ENCODE measurements around the gene NT5C3B. TPM values are rescaled to one million over a fixed set of nuclear protein-coding genes. Genes with fewer than 3 reads are reported as not detected.

NT5C3B gene
- total and polyA plus RNA-seq, 4 donors: 15.3 to 32.0 (median 26.9) TPM

DNA sequence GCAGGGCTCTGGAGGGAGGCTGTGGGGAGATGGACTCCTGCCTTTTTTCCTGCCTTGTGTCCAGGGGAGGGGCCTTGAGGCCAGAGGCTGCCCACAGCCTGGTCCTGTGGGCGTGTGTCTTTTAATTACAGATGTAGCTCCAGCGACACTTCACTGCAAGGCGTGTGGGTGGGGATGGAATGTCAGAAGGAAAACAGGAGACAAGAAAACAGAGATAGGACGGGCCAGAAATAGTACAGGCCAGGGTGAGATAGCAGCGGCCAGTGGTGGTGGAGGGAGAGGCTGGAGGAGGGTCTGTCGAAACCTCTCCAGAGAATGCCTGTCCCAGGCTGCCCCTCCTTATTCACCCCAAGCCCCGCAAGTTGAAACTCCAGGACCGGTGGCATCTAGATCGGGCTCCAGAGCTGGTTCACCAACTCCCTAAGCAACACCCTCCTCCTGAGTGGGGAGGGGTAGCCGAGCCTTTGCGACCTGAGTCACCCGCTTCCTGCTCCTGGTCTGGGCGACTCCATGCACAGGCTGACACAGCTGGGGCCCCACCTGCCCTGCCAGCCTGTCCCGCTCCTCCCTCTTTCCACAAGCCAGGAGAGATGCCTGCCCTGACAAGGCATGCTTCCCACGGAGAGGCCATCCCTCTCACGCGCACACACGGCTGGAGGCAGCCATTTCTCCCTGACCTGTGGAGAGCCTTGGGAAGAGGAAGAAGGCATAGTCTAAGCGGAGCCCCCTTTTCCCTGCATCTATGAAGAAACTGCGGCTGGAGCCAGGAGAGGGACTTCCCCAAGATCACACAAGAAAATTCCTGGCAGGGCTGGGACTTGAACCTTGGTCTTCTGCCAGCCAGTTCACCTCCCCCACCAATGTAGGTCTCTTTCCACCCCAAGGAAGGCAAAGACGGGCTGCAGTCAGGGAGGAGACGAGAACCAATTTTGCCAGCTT lies 42.9 kb downstream of the NT5C3B start:
- Histone ChIP-seq H3K9ac (ENCODE audit: low read depth in 1 of 2, low read length in 2 of 2) (no peak overlapping the region), H3K9me3 (ENCODE audit: control insufficient read depth in 4 of 4, low read length in 3 of 4) (no peaks in the 10 kb centered on the region), H3K36me3 (ENCODE audit: control insufficient read depth in 4 of 4, insufficient read depth in 3 of 4, low read depth in 1 of 4, low read length in 3 of 4) (no peaks in the 10 kb centered on the region), H3K27ac (ENCODE audit: low read depth in 1 of 2, low read length in 2 of 2) (peak overlapping the region in 1 of 2 donors; percentile 3), H3K4me1 (ENCODE audit: control insufficient read depth in 4 of 4, insufficient read depth in 4 of 4, low read length in 3 of 4) (peaks cover 0 to 7% (median 0%) of the 10 kb centered on the region in 4 donors), H3K27me3 (ENCODE audit: control insufficient read depth in 4 of 4, insufficient read depth in 4 of 4, low read length in 3 of 4) (no peaks in the 10 kb centered on the region), H3K4me3 (ENCODE audit: low read depth in 1 of 3, low read length in 3 of 3) (no peak overlapping the region)
- TF ChIP-seq ATF3 (IDR thresholded peaks at IDR 0.05): no peak
- no peak for TF ChIP-seq YY1 (IDR thresholded peaks at IDR 0.05)
- no peak for TF ChIP-seq MAX (IDR thresholded peaks at IDR 0.05)
- no peak for TF ChIP-seq TAF1 (conservative IDR thresholded peaks at IDR 0.05)
- no peak for TF ChIP-seq HNF4G (IDR thresholded peaks at IDR 0.05)
- no peak for TF ChIP-seq HNF4A (conservative IDR thresholded peaks at IDR 0.05)
- TF ChIP-seq GABPA (IDR thresholded peaks at IDR 0.05 in 1 of 2, conservative IDR thresholded peaks at IDR 0.05 in 1 of 2): no peak
- TF ChIP-seq EGR1 (IDR thresholded peaks at IDR 0.05; ENCODE audit: low read depth in 2 of 2): no peak
- no peak for TF ChIP-seq SP1 (IDR thresholded peaks at IDR 0.05)
- no peak for TF ChIP-seq RAD21 (IDR thresholded peaks at IDR 0.05)
- TF ChIP-seq JUND (IDR thresholded peaks at IDR 0.05): no peak
- TF ChIP-seq NR2F2 (IDR thresholded peaks at IDR 0.05): no peak
- no peak for TF ChIP-seq RXRA (IDR thresholded peaks at IDR 0.05)
- no peak for TF ChIP-seq FOXA1 (IDR thresholded peaks at IDR 0.05)
- TF ChIP-seq ZBTB33 (IDR thresholded peaks at IDR 0.05): no peak
- no peak for TF ChIP-seq REST (IDR thresholded peaks at IDR 0.05)
- no peak for TF ChIP-seq FOXA2 (IDR thresholded peaks at IDR 0.05)
- TF ChIP-seq, protein P1, sequence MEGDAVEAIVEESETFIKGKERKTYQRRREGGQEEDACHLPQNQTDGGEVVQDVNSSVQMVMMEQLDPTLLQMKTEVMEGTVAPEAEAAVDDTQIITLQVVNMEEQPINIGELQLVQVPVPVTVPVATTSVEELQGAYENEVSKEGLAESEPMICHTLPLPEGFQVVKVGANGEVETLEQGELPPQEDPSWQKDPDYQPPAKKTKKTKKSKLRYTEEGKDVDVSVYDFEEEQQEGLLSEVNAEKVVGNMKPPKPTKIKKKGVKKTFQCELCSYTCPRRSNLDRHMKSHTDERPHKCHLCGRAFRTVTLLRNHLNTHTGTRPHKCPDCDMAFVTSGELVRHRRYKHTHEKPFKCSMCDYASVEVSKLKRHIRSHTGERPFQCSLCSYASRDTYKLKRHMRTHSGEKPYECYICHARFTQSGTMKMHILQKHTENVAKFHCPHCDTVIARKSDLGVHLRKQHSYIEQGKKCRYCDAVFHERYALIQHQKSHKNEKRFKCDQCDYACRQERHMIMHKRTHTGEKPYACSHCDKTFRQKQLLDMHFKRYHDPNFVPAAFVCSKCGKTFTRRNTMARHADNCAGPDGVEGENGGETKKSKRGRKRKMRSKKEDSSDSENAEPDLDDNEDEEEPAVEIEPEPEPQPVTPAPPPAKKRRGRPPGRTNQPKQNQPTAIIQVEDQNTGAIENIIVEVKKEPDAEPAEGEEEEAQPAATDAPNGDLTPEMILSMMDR (IDR thresholded peaks at IDR 0.05; ENCODE audit: low read depth, low read length, missing input control): no peak
- 58% methylated on average over 22 of the region's 22 CpGs for WGBS
- no peak for DNase-seq (ENCODE audit: low spot score)

All from liver (tissue), 9 donors.